Endodermal cell (in vitro differentiated cells): ENCODE measurements around the gene CLCA2. TPM values are rescaled to one million over a fixed set of nuclear protein-coding genes. Genes with fewer than 3 reads are reported as not detected.

ENCODE experiments used
- DNase-seq: peaks from one replicate; pipeline ENCODE4 v3.0.0-alpha.2; 2017
- H3K27ac ChIP-seq: 2 replicates; pipeline ENCODE4 v1.5.1; 2013; ENCODE audit warnings: mild to moderate bottlenecking, low read depth, low read length, moderate library complexity
- H3K27me3 ChIP-seq: 2 replicates; pipeline ENCODE4 v1.6.1; 2013; ENCODE audit warnings: mild to moderate bottlenecking, low read length, moderate library complexity; ENCODE audit not compliant: insufficient read depth, control insufficient read depth, poor library complexity, severe bottlenecking
- H3K36me3 ChIP-seq: 2 replicates; pipeline ENCODE4 v1.7.0; 2013; ENCODE audit warnings: mild to moderate bottlenecking, low read length, moderate library complexity; ENCODE audit not compliant: control insufficient read depth, insufficient read depth
- H3K4me1 ChIP-seq: one replicate; pipeline ENCODE4 v1.7.0; 2013; ENCODE audit warnings: low read length; ENCODE audit not compliant: control insufficient read depth, insufficient read depth
- H3K4me3 ChIP-seq: 2 replicates; pipeline ENCODE4 v1.5.1; 2013; ENCODE audit warnings: mild to moderate bottlenecking, low read length, moderate library complexity
- H3K9ac ChIP-seq: 2 replicates; pipeline ENCODE4 v1.6.1; 2013; ENCODE audit warnings: mild to moderate bottlenecking, low read length, moderate library complexity; ENCODE audit not compliant: poor library complexity, severe bottlenecking; ENCODE audit errors: extremely low read depth
- H3K9me3 ChIP-seq: 2 replicates; pipeline ENCODE4 v1.6.1; 2013; ENCODE audit warnings: mild to moderate bottlenecking, low read length, moderate library complexity; ENCODE audit not compliant: control insufficient read depth
- H3K27ac Mint-ChIP-seq: 2 replicates; pipeline ENCODE4 v1.8.0; 2020; ENCODE audit warnings: mixed read lengths
- H3K27me3 Mint-ChIP-seq: 2 replicates; pipeline ENCODE4 v1.8.0; 2021; ENCODE audit warnings: mild to moderate bottlenecking, mixed read lengths; ENCODE audit not compliant: insufficient read depth
- H3K36me3 Mint-ChIP-seq: 2 replicates; pipeline ENCODE4 v1.8.0; 2020; ENCODE audit warnings: low read depth, mixed read lengths
- H3K4me1 Mint-ChIP-seq: 2 replicates; pipeline ENCODE4 v1.8.0; 2020; ENCODE audit warnings: mixed read lengths
- H3K4me3 Mint-ChIP-seq: 2 replicates; pipeline ENCODE4 v1.8.0; 2020; ENCODE audit warnings: mild to moderate bottlenecking, moderate library complexity, mixed read lengths
- H3K9me3 Mint-ChIP-seq: 2 replicates; pipeline ENCODE4 v1.8.0; 2020; ENCODE audit warnings: mild to moderate bottlenecking, mixed read lengths
- CTCF ChIP-seq: fragments of 200-600 bp; sonication (generic); conservative IDR thresholded peaks from 2 replicates; pipeline ENCODE4 v1.5.0; 2021; ENCODE audit warnings: antibody characterized with exemption, mild to moderate bottlenecking
- WGBS, 2 experiments: methylation state at CpG; one replicate each; pipeline versions ENCODE4 v1.1.5 to v1.1.7; 2013; ENCODE audit warnings: missing lambda C conversion rate in 2 of 2, mixed read lengths in 1 of 2; ENCODE audit not compliant: insufficient coverage in 1 of 2, insufficient read length in 1 of 2; 5-methylcytosine and 5-hydroxymethylcytosine counted together
- total RNA-seq, 2 donors: library from RNA; stranded (reverse); fragmentation: NEBNext Ultra II Directional in 1 of 2; extraction: Animal tissue kit (Norgen Biotek cat#: 25700) in 1 of 2; gene quantifications; 2 replicates in 1 of 2; 3 replicates in 1 of 2; pipeline ENCODE4 v1.2.1, GENCODE V29; 2021

CLCA2 gene
- total RNA-seq, 2 donors from 2014 or later: not detected

GRCh38 chr1:86503406-86504136 is 79.6 kb downstream of the CLCA2 start:
- peak; percentile 75 for DNase-seq
- WGBS, 2 experiments: 64 to 70% methylated on average over 11 to 18 of the region's 18 CpGs
- Mint-ChIP-seq H3K4me1 (peaks cover 43% of the 10 kb centered on the region), H3K27me3 (peaks cover under 1% of the 10 kb centered on the region), H3K27ac (peak overlapping the region; percentile 99), H3K36me3 (no peaks in the 10 kb centered on the region), H3K9me3 (no peaks in the 10 kb centered on the region), H3K4me3 (peak overlapping the region; percentile 80)
- peak overlapping the region; percentile 39 for H3K9ac ChIP-seq
- H3K27me3 ChIP-seq: no peaks in the 10 kb centered on the region
- H3K36me3 ChIP-seq: no peaks in the 10 kb centered on the region
- no peak for TF ChIP-seq CTCF
- H3K4me1 ChIP-seq: peaks cover 15% of the 10 kb centered on the region
- peak overlapping the region; percentile 48 for H3K4me3 ChIP-seq
- peaks cover 3% of the 10 kb centered on the region for H3K9me3 ChIP-seq
- no peak overlapping the region for H3K27ac ChIP-seq

- Mint-ChIP-seq H3K36me3 (no peaks in the 10 kb centered on the region), H3K4me3 (peak overlapping the region; percentile 80), H3K4me1 (peaks cover 43% of the 10 kb centered on the region), H3K27ac (peak overlapping the region; percentile 99), H3K9me3 (no peaks in the 10 kb centered on the region), H3K27me3 (no peaks in the 10 kb centered on the region)
- TF ChIP-seq CTCF: no peak
- WGBS, 2 experiments: 87% methylated on average over 9 of the region's 9 CpGs; no CpG with 5 or more reads in 1 of the 2 experiments
- Histone ChIP-seq H3K36me3 (no peaks in the 10 kb centered on the region), H3K9ac (no peak overlapping the region), H3K4me3 (no peak overlapping the region), H3K9me3 (peaks cover 3% of the 10 kb centered on the region), H3K27ac (no peak overlapping the region), H3K4me1 (peaks cover 15% of the 10 kb centered on the region), H3K27me3 (no peaks in the 10 kb centered on the region)
- peak; percentile 59 for DNase-seq
Observed at GRCh38 chr1:86504137-86504479, 80.1 kb downstream of the CLCA2 start.

GRCh38 chr1:86504895-86505563 is 81.1 kb downstream of the CLCA2 start:
- no peaks in the 10 kb centered on the region for H3K36me3 ChIP-seq

More at GRCh38 chr1:86504895-86505563, 81.1 kb downstream of the CLCA2 start:
- no peak overlapping the region for H3K4me3 Mint-ChIP-seq
- peaks cover 43% of the 10 kb centered on the region for H3K4me1 Mint-ChIP-seq
- Histone ChIP-seq H3K27ac (no peak overlapping the region), H3K4me1 (peaks cover 15% of the 10 kb centered on the region), H3K9ac (no peak overlapping the region), H3K27me3 (no peaks in the 10 kb centered on the region), H3K9me3 (no peaks in the 10 kb centered on the region), H3K4me3 (no peak overlapping the region)
- TF ChIP-seq CTCF: no peak
- no peaks in the 10 kb centered on the region for H3K27me3 Mint-ChIP-seq
- no peak overlapping the region for H3K27ac Mint-ChIP-seq
- no peak for DNase-seq
- H3K36me3 Mint-ChIP-seq: no peaks in the 10 kb centered on the region
- WGBS, 2 experiments: 85 to 87% methylated on average over 7 to 9 of the region's 9 CpGs
- H3K9me3 Mint-ChIP-seq: no peaks in the 10 kb centered on the region
